ENCODE data around the gene CWC22. TPM values are rescaled to one million over a fixed set of nuclear protein-coding genes. Genes with fewer than 3 reads are reported as not detected.

The CWC22 gene
- total and polyA plus RNA-seq, 2 donors (not counting 3 experiments of a cell fraction or from before 2014, with no cell fraction given): 1.8 to 15.7 TPM

DNA sequence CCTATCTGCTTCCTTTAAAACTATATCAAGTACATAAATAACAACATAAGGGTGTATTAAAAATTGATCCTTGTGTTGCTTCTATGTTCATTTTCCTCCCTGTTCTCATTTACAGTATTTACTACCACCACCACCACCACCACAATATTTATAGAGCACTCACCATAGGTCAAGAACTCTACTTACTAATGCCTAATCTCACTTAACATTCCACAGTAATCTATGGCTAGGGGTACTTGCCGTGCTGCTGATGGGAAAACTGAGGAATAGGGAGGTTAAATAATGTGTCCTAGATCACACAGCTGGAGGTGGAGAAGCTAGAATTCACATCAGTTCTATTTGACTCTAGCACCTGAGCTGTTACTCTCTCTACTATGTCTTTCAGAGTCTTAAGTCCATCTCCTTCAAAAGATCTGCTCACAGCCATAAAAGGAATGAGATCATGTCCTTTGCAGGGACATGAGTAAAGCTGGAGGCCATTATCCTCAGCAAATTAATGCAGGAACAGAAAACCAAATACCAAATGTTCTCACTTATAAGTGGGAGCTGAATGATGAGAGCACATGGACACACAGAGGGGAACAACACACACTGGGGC is 91.6 kb downstream of the CWC22 start:
- no peak for FAIRE-seq
- H3K4me3 ChIP-seq (replicated peaks in 1 of 3; ENCODE audit: insufficient read depth in 1 of 3, low read depth in 1 of 3, low read length in 3 of 3): no peak overlapping the region
- H3K79me2 ChIP-seq (ENCODE audit: control insufficient read depth, insufficient read depth, low read length): no peaks in the 10 kb centered on the region
- no peak overlapping the region for H3K27ac ChIP-seq (ENCODE audit: insufficient read depth, low read depth, low read length)
- CTCF ChIA-PET: interaction anchor here (1.5 kb wide), 1 partner anchor 17 kb away, joined by 6 read pairs; no protein-coding TSS in a partner anchor
- H3K9me3 ChIP-seq (replicated peaks; ENCODE audit: control insufficient read depth, insufficient read depth, low read length): no peaks in the 10 kb centered on the region
- H3K9me1 ChIP-seq (replicated peaks; ENCODE audit: control insufficient read depth, extremely low read depth, insufficient read depth, low read length): no peaks in the 10 kb centered on the region
- TF ChIP-seq MYC (IDR thresholded peaks at IDR 0.05; ENCODE audit: low read depth, low read length) (no peak), JUN (IDR thresholded peaks at IDR 0.05; ENCODE audit: borderline replicate concordance, insufficient read depth, insufficient read length, low read depth) (no peak)
- no peaks in the 10 kb centered on the region for H4K20me1 ChIP-seq (replicated peaks; ENCODE audit: control insufficient read depth, extremely low read depth, insufficient read depth, low read length)
- H3K4me1 ChIP-seq (ENCODE audit: control insufficient read depth, extremely low read depth, insufficient read depth, low read length): no peaks in the 10 kb centered on the region
- H3K4me2 ChIP-seq (ENCODE audit: insufficient read depth, low read length): no peak overlapping the region
- intact Hi-C loops (cut with micrococcal nuclease): no loop called here
- no peak overlapping the region for H3K9ac ChIP-seq (replicated peaks; ENCODE audit: extremely low read depth, insufficient read depth, low read length)
- H3K36me3 ChIP-seq (ENCODE audit: control insufficient read depth in 2 of 2, extremely low read depth in 1 of 2, insufficient read depth in 2 of 2, low read length in 2 of 2): no peaks in the 10 kb centered on the region
- POLR2A ChIA-PET: no interaction called here
- no TSS peak for BruUV-seq (replicated peaks)
- no peak overlapping the region for H2AFZ ChIP-seq (ENCODE audit: low read depth, low read length)
- dilution Hi-C loops (cut with MboI; ENCODE audit: extremely low pct_ligation_motif_present, low sequenced_read_pairs): no loop called here
- H3K27me3 ChIP-seq (ENCODE audit: control insufficient read depth in 2 of 2, insufficient read depth in 2 of 2, low read length in 2 of 2): no peaks in the 10 kb centered on the region
- DNase-seq (ENCODE audit: low read depth, low spot score): no peak

DNA sequence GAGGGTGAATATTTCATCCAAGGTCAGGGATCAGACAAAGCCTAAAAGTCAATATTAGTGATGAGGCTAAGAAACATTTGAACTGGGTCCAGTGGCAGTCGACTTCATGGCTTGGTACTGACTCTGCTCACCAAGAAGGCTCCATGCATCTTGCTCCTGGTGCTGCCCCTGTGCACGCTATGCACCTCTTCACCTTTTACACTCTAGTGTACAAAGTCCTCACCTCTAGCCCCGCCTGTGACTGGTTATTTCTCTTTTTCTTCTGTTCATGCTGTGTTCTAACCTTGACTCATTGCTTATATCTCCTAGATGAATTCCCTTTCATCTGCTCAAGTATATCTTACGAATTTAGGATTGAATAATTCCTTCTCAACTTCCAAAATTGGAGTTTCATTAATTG is 93.3 kb downstream of the CWC22 start:
- Histone ChIP-seq H4K20me1 (replicated peaks; ENCODE audit: control insufficient read depth, extremely low read depth, insufficient read depth, low read length) (no peaks in the 10 kb centered on the region), H2AFZ (ENCODE audit: low read depth, low read length) (no peak overlapping the region), H3K4me2 (ENCODE audit: insufficient read depth, low read length) (no peak overlapping the region), H3K9ac (replicated peaks; ENCODE audit: extremely low read depth, insufficient read depth, low read length) (no peak overlapping the region), H3K4me3 (replicated peaks in 1 of 3; ENCODE audit: insufficient read depth in 1 of 3, low read depth in 1 of 3, low read length in 3 of 3) (no peak overlapping the region), H3K9me1 (replicated peaks; ENCODE audit: control insufficient read depth, extremely low read depth, insufficient read depth, low read length) (no peaks in the 10 kb centered on the region), H3K9me3 (replicated peaks; ENCODE audit: control insufficient read depth, insufficient read depth, low read length) (no peaks in the 10 kb centered on the region), H3K27ac (ENCODE audit: insufficient read depth, low read depth, low read length) (no peak overlapping the region), H3K36me3 (ENCODE audit: control insufficient read depth in 2 of 2, extremely low read depth in 1 of 2, insufficient read depth in 2 of 2, low read length in 2 of 2) (no peaks in the 10 kb centered on the region), H3K27me3 (ENCODE audit: control insufficient read depth in 2 of 2, insufficient read depth in 2 of 2, low read length in 2 of 2) (no peaks in the 10 kb centered on the region), H3K4me1 (ENCODE audit: control insufficient read depth, extremely low read depth, insufficient read depth, low read length) (no peaks in the 10 kb centered on the region), H3K79me2 (ENCODE audit: control insufficient read depth, insufficient read depth, low read length) (no peaks in the 10 kb centered on the region)
- dilution Hi-C loops (cut with MboI; ENCODE audit: extremely low pct_ligation_motif_present, low sequenced_read_pairs): no loop called here
- ChIA-PET CTCF (interaction anchor here (0.6 kb wide), 1 partner anchor 1705 kb away, joined by 3 read pairs; no protein-coding TSS in a partner anchor), POLR2A (no interaction called here)
- intact Hi-C loops (cut with micrococcal nuclease): no loop called here
- DNase-seq (ENCODE audit: low read depth, low spot score) (no peak), FAIRE-seq (no peak)
- TF ChIP-seq JUN (IDR thresholded peaks at IDR 0.05; ENCODE audit: borderline replicate concordance, insufficient read depth, insufficient read length, low read depth) (no peak), GATA2 (IDR thresholded peaks at IDR 0.05; ENCODE audit: insufficient read depth, insufficient read length, low read depth, low read length) (no peak)
- BruUV-seq (replicated peaks): no TSS peak
